ENCODE data around the gene SEMA3F.
A peak's percentile ranks its signal among the peaks of the same experiment; 100 is the strongest.

SEMA3F gene

DNA sequence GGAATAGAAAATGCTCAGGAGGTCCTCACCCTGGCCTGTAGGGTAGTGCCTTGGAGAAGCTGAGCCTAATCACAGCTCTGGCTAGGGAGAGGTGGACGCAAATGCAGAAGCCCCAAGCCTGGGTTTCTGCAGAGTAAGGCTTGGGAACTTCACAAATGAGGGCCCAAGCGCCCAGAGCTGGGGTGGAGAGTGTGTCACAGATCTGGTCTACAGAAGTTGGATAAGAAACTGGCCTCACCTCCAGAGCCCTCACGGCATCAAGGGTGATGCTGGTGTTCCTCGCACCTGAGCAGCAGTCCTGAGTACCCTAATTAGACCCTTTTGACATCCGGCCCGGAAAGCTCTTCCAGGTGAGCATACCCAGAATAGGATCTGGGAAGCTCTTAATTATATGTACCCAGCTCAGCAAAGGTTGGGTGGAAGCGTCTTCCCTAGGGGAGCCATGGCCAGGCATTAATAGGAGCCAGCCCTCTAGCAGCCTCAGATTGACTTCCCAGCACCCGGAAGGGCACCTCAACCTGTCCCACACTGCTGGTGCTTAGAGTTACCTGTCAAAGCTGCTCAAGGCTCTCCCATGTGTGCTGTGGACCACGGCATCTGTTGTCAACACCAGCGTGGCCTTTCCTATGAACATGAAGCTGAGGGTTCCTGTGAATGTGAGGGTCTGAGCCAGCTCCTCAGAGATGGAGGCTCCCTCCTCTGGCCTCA is 34.6 kb upstream of the SEMA3F start:
- H3K4me3 ChIP-seq (ENCODE audit: control insufficient read depth, low read depth, low read length), result no peak overlapping the region

GRCh38 chr3:50121072-50122032 is 33.8 kb upstream of the SEMA3F start:
- TF ChIP-seq CTCF (conservative IDR thresholded peaks at IDR 0.05; ENCODE audit: control insufficient read depth, insufficient read depth, low read depth, low read length), result peak; percentile 83
- H3K4me3 ChIP-seq (ENCODE audit: control insufficient read depth, low read depth, low read length), result no peak overlapping the region
- DNase-seq (ENCODE audit: low read depth), result peak; percentile 76

More for the DNA sequence above, 34.6 kb upstream of the SEMA3F start:
- DNase-seq (ENCODE audit: low read depth), result no peak
- no peak for TF ChIP-seq CTCF (conservative IDR thresholded peaks at IDR 0.05; ENCODE audit: control insufficient read depth, insufficient read depth, low read depth, low read length)

- DNase-seq (ENCODE audit: low read depth), result peak; percentile 23
- no peak for TF ChIP-seq CTCF (conservative IDR thresholded peaks at IDR 0.05; ENCODE audit: control insufficient read depth, insufficient read depth, low read depth, low read length)
- H3K4me3 ChIP-seq (ENCODE audit: control insufficient read depth, low read depth, low read length), result no peak overlapping the region
Observed at GRCh38 chr3:50122071-50122470, 33.1 kb upstream of the SEMA3F start.

- H3K4me3 ChIP-seq (ENCODE audit: control insufficient read depth, low read depth, low read length), result no peak overlapping the region
- DNase-seq (ENCODE audit: low read depth), result no peak
- no peak for TF ChIP-seq CTCF (conservative IDR thresholded peaks at IDR 0.05; ENCODE audit: control insufficient read depth, insufficient read depth, low read depth, low read length)
Observed at GRCh38 chr3:50122661-50123391, 32.3 kb upstream of the SEMA3F start.

DNA sequence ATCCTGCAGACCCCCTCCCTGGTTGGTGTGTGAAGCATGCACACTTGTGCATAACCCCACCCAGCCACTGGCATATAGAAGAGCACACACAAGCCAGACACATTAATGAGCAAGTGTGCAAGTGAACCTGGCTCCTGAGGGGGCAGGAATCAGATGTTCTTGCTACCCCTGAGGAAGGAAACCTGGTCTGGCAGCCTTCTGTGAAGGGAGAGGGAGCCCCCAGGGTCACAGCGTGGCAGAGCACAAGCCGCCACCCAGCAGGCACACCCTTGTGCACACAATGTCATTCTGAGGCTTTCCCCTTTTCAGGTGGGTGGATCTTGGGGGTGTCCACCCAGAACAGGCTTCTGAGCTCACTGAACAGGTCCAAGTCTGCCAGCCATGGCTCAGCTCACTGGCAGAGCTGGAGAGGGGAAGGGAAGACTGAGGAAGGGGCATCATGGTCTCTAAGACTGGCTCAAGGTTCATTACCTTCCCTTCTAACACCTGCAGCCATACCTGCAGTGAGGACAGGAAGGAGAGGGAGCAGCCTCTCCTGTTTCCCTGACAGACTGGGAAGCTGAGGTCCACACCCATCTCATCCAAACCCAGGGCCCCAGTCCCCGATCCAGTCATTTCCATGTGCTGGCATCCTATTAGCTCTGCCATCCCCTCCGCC is 31.6 kb upstream of the SEMA3F start:
- DNase-seq (ENCODE audit: low read depth), result no peak
- TF ChIP-seq CTCF (conservative IDR thresholded peaks at IDR 0.05; ENCODE audit: control insufficient read depth, insufficient read depth, low read depth, low read length), result no peak
- no peak overlapping the region for H3K4me3 ChIP-seq (ENCODE audit: control insufficient read depth, low read depth, low read length)
